Stomach (tissue), 4 donors: ENCODE results near the gene COLEC12.

ENCODE experiments used
- CTCF ChIP-seq, 7 experiments: fragments of 450-650 bp in 4 of 7; fragments of 200-600 bp in 3 of 7; sonication (generic) in 3 of 7; IDR thresholded peaks; one replicate each; pipeline ENCODE4 v1.5.1; 2016 to 2019; ENCODE audit warnings: antibody characterized with exemption in 7 of 7, control low read depth in 2 of 7, mild to moderate bottlenecking in 1 of 7
- EP300 ChIP-seq: sonication (generic); formaldehyde crosslinking; IDR thresholded peaks from one replicate; pipeline ENCODE4 v1.6.1; 2017; ENCODE audit warnings: antibody characterized with exemption
- POLR2AphosphoS5 ChIP-seq, 3 donors: sonication (generic); formaldehyde crosslinking; IDR thresholded peaks; one replicate each; pipeline ENCODE4 v1.6.1; 2016; ENCODE audit warnings: antibody characterized with exemption in 3 of 3

DNA sequence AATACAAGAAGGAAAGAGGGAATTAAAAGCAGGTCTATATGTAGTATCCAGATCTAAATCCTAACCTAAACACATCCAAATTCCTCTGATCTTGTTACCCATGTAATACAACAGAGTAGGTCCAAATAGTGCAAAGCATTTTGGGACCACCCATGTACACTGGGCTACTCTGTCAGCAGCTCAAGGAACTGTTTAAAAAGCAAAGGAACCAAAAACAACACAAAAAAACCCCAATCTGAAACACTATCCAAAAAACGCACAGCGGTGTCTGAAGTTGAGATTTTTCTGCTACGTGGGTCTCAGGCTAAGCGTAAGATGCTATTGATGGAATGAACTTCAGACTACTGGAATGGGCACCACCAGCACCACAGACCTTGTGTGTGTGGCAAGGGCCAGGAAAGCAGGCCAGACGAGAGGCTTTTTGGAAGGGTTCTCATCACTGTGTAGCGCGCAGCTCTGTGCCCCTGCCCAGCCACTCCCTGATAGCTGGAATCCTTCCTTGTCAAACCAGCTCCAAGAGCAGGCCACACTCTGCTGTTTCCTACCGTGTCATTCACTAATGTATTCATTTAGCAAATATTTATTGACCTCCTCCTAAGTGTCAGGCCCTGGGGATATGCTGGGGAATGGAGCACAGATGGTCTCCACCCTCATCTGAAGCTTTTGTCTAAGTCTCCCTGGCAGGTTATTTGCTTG is 101.4 kb downstream of the COLEC12 start:
- TF ChIP-seq EP300 = no peak
- TF ChIP-seq CTCF (IDR thresholded peaks at IDR 0.05) = no peak
- TF ChIP-seq POLR2AphosphoS5 (IDR thresholded peaks at IDR 0.05) = no peak
